ENCODE data around the gene OBP2B.
A peak's percentile ranks its signal among the peaks of the same experiment; 100 is the strongest.

The OBP2B gene

DNA sequence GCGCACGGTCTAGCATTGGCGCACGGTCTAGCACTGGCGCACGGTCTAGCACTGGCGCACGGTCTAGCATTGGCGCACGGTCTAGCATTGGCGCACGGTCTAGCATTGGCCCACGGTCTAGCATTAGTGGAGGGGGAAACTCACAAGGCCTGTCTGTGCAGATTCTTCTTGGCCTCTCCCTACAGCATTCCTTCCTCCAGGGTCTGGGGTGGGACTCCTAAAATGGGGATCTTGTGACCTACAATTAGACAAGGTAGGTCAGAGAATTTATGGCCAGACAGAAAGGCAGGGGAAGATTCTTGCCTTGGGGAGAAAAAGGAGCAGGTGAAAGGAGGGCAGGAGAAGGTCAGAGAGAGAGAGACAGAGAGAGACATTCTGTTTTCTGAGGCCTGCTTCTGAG lies 39.9 kb downstream of the OBP2B start:
- Histone ChIP-seq H3K4ac (ENCODE audit: low read depth in 1 of 2, low read length in 2 of 2) (peak overlapping the region in 1 of 2 experiments; percentile 67), H2BK120ac (ENCODE audit: low read depth, low read length) (no peak overlapping the region), H3K36me3 (ENCODE audit: control insufficient read depth in 1 of 2, insufficient read depth in 2 of 2, low read depth in 1 of 2, low read length in 2 of 2) (no peaks in the 10 kb centered on the region), H3K9me3 (ENCODE audit: control insufficient read depth, low read length) (no peaks in the 10 kb centered on the region), H2BK5ac (ENCODE audit: low read depth, low read length, poor library complexity, severe bottlenecking) (no peak overlapping the region), H2AFZ (ENCODE audit: low read depth, low read length) (no peak overlapping the region), H3K4me3 (ENCODE audit: insufficient read depth in 1 of 2, low read depth in 1 of 2, low read length in 2 of 2) (no peak overlapping the region), H3K4me2 (ENCODE audit: low read length, poor library complexity, severe bottlenecking) (no peak overlapping the region), H2BK12ac (ENCODE audit: low read length in 2 of 2) (peak overlapping the region in 1 of 2 experiments; percentile 28), H4K8ac (ENCODE audit: low read length) (no peak overlapping the region), H3K27ac (ENCODE audit: low read length, poor library complexity, severe bottlenecking) (no peak overlapping the region), H3K4me1 (ENCODE audit: control insufficient read depth, insufficient read depth, low read depth, low read length) (peaks cover 10% of the 10 kb centered on the region), H3K14ac (ENCODE audit: low read length in 2 of 2) (no peak overlapping the region), H3K23ac (ENCODE audit: low read length in 2 of 2) (no peak overlapping the region), H2AK5ac (ENCODE audit: low read length, severe bottlenecking) (no peak overlapping the region), H3K79me1 (replicated peaks; ENCODE audit: low read length, poor library complexity, severe bottlenecking) (no peaks in the 10 kb centered on the region), H2BK15ac (ENCODE audit: low read depth, poor library complexity, severe bottlenecking) (no peak overlapping the region), H3K18ac (ENCODE audit: low read depth in 1 of 2, low read length in 2 of 2) (no peak overlapping the region), H3K27me3 (ENCODE audit: control insufficient read depth in 1 of 2, insufficient read depth in 1 of 2, low read length in 2 of 2) (peaks cover 21 to 50% of the 10 kb centered on the region in 2 experiments), H4K91ac (ENCODE audit: low read length) (peak overlapping the region; percentile 82), H3K9ac (ENCODE audit: low read length) (no peak overlapping the region)
- no peak for DNase-seq
- 95% methylated on average over 13 of the region's 13 CpGs for WGBS

DNA sequence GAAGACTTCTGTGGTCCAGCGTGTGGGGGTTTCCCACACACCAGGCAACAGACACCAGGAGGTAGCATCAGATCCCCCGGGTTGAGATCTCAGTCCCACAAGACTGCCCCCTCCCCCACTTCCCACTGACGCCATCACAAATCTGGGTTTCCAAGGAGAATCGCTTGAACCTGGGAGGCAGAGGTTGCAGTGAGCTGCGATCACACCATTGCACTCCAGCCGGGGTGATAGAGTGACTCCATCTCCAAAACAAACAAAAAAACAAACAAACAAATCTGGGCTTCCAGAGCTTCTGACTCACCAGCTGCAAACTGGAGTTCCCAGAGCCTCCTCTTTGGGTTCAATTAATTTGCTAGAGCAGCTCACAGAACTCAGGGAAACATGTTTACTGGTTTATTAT lies 40.6 kb downstream of the OBP2B start:
- H3K79me1 ChIP-seq (replicated peaks; ENCODE audit: low read length, poor library complexity, severe bottlenecking): no peaks in the 10 kb centered on the region
- peaks cover 16% of the 10 kb centered on the region for H3K4me1 ChIP-seq (ENCODE audit: control insufficient read depth, insufficient read depth, low read depth, low read length)

DNA sequence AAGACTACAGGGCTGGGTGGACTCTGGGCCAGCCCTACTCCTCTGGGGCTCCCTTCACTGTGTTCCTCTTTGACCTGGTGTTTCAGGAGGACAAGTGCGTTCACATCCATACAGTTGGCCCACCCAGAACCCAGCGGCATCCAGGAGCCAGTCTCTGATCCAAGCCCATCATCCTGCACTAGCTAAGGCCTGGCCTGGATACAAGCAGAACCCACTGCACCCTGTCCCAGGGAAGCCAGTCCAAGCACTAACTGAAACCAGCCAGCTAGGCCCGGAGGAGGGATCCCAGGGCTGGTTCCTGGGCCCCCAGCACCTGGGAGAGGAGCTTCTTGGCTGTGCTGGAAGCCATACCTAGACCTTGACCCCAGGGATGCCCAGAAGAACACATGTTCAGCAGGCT lies 41.3 kb downstream of the OBP2B start:
- Histone ChIP-seq H3K4me1 (ENCODE audit: control insufficient read depth, insufficient read depth, low read depth, low read length) (peaks cover 22% of the 10 kb centered on the region), H3K36me3 (ENCODE audit: control insufficient read depth in 1 of 2, insufficient read depth in 2 of 2, low read depth in 1 of 2, low read length in 2 of 2) (no peaks in the 10 kb centered on the region), H3K4ac (ENCODE audit: low read depth in 1 of 2, low read length in 2 of 2) (no peak overlapping the region), H3K27me3 (ENCODE audit: control insufficient read depth in 1 of 2, insufficient read depth in 1 of 2, low read length in 2 of 2) (peaks cover 12 to 50% of the 10 kb centered on the region in 2 experiments), H3K18ac (ENCODE audit: low read depth in 1 of 2, low read length in 2 of 2) (peak overlapping the region; percentile 5 to 41), H3K79me1 (replicated peaks; ENCODE audit: low read length, poor library complexity, severe bottlenecking) (peaks cover 1% of the 10 kb centered on the region), H2AFZ (ENCODE audit: low read depth, low read length) (no peak overlapping the region), H2AK5ac (ENCODE audit: low read length, severe bottlenecking) (no peak overlapping the region), H3K4me3 (ENCODE audit: insufficient read depth in 1 of 2, low read depth in 1 of 2, low read length in 2 of 2) (no peak overlapping the region), H2BK12ac (ENCODE audit: low read length in 2 of 2) (peak overlapping the region in 1 of 2 experiments; percentile 45), H3K23ac (ENCODE audit: low read length in 2 of 2) (no peak overlapping the region), H3K9ac (ENCODE audit: low read length) (no peak overlapping the region), H2BK15ac (ENCODE audit: low read depth, poor library complexity, severe bottlenecking) (no peak overlapping the region), H3K4me2 (ENCODE audit: low read length, poor library complexity, severe bottlenecking) (no peak overlapping the region), H3K9me3 (ENCODE audit: control insufficient read depth, low read length) (no peaks in the 10 kb centered on the region), H4K8ac (ENCODE audit: low read length) (no peak overlapping the region), H4K91ac (ENCODE audit: low read length) (no peak overlapping the region), H3K27ac (ENCODE audit: low read length, poor library complexity, severe bottlenecking) (no peak overlapping the region), H2BK5ac (ENCODE audit: low read depth, low read length, poor library complexity, severe bottlenecking) (no peak overlapping the region), H2BK120ac (ENCODE audit: low read depth, low read length) (no peak overlapping the region), H3K14ac (ENCODE audit: low read length in 2 of 2) (no peak overlapping the region)
- no peak for DNase-seq
- 97% methylated on average over 3 of the region's 3 CpGs for WGBS

More for the DNA sequence above, 40.6 kb downstream of the OBP2B start:
- H2BK5ac ChIP-seq (ENCODE audit: low read depth, low read length, poor library complexity, severe bottlenecking): no peak overlapping the region
- H3K4me3 ChIP-seq (ENCODE audit: insufficient read depth in 1 of 2, low read depth in 1 of 2, low read length in 2 of 2): no peak overlapping the region
- no peaks in the 10 kb centered on the region for H3K36me3 ChIP-seq (ENCODE audit: control insufficient read depth in 1 of 2, insufficient read depth in 2 of 2, low read depth in 1 of 2, low read length in 2 of 2)
- H2BK15ac ChIP-seq (ENCODE audit: low read depth, poor library complexity, severe bottlenecking): no peak overlapping the region
- 17% methylated on average over 6 of the region's 6 CpGs for WGBS
- H3K4ac ChIP-seq (ENCODE audit: low read depth in 1 of 2, low read length in 2 of 2): no peak overlapping the region
- peaks cover 16 to 48% of the 10 kb centered on the region in 2 experiments for H3K27me3 ChIP-seq (ENCODE audit: control insufficient read depth in 1 of 2, insufficient read depth in 1 of 2, low read length in 2 of 2)
- H2AFZ ChIP-seq (ENCODE audit: low read depth, low read length): no peak overlapping the region
- no peak overlapping the region for H2AK5ac ChIP-seq (ENCODE audit: low read length, severe bottlenecking)
- no peak overlapping the region for H3K14ac ChIP-seq (ENCODE audit: low read length in 2 of 2)
- H3K23ac ChIP-seq (ENCODE audit: low read length in 2 of 2): no peak overlapping the region
- H4K8ac ChIP-seq (ENCODE audit: low read length): no peak overlapping the region
- no peak overlapping the region for H3K9ac ChIP-seq (ENCODE audit: low read length)
- H3K9me3 ChIP-seq (ENCODE audit: control insufficient read depth, low read length): no peaks in the 10 kb centered on the region
- no peak overlapping the region for H3K27ac ChIP-seq (ENCODE audit: low read length, poor library complexity, severe bottlenecking)
- DNase-seq: peak; percentile 94
- no peak overlapping the region for H3K18ac ChIP-seq (ENCODE audit: low read depth in 1 of 2, low read length in 2 of 2)
- H4K91ac ChIP-seq (ENCODE audit: low read length): no peak overlapping the region
- no peak overlapping the region for H2BK12ac ChIP-seq (ENCODE audit: low read length in 2 of 2)
- H2BK120ac ChIP-seq (ENCODE audit: low read depth, low read length): no peak overlapping the region
- no peak overlapping the region for H3K4me2 ChIP-seq (ENCODE audit: low read length, poor library complexity, severe bottlenecking)

DNA sequence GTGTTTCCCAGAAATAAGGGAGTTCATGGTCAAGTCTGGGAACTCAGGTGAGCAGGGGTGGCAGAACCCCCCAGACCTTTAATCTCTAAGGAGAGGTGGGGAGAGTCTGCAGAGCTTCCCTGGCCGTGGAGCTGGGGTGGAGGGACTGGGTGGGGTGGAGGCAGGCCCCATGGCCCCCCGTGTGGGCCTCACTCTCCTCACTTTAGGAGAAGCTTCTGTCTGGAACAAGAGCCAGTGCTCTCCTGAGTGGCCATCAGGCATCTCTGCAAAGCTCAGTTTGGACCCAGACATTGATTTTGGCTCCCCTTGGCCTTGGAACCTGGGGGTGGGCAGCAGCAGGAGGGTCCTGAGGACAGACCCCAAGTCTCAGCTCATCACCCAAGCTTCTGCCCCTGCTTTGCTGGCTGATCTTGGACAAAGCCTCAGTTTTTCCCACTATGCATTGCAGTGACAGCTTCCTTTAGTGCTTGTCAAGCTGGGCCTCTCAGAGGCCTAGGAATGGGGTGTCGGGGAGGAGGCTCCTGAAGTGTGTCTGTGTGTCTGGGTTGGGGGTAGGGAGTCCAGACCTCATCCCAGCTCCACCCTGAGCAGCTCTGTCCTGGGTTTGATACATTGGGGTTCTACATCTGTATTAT lies 41.8 kb downstream of the OBP2B start:
- H3K36me3 ChIP-seq (ENCODE audit: control insufficient read depth in 1 of 2, insufficient read depth in 2 of 2, low read depth in 1 of 2, low read length in 2 of 2): no peaks in the 10 kb centered on the region
- H2AFZ ChIP-seq (ENCODE audit: low read depth, low read length): no peak overlapping the region
- no peak overlapping the region for H3K4ac ChIP-seq (ENCODE audit: low read depth in 1 of 2, low read length in 2 of 2)
- DNase-seq: no peak
- H3K23ac ChIP-seq (ENCODE audit: low read length in 2 of 2): no peak overlapping the region
- peak overlapping the region; percentile 5 to 30 for H3K18ac ChIP-seq (ENCODE audit: low read depth in 1 of 2, low read length in 2 of 2)
- H3K27ac ChIP-seq (ENCODE audit: low read length, poor library complexity, severe bottlenecking): no peak overlapping the region
- H4K91ac ChIP-seq (ENCODE audit: low read length): no peak overlapping the region
- H2BK5ac ChIP-seq (ENCODE audit: low read depth, low read length, poor library complexity, severe bottlenecking): no peak overlapping the region
- no peak overlapping the region for H3K14ac ChIP-seq (ENCODE audit: low read length in 2 of 2)
- peaks cover 12 to 55% of the 10 kb centered on the region in 2 experiments for H3K27me3 ChIP-seq (ENCODE audit: control insufficient read depth in 1 of 2, insufficient read depth in 1 of 2, low read length in 2 of 2)
- no peak overlapping the region for H2AK5ac ChIP-seq (ENCODE audit: low read length, severe bottlenecking)
- no peak overlapping the region for H3K9ac ChIP-seq (ENCODE audit: low read length)
- peaks cover 1% of the 10 kb centered on the region for H3K79me1 ChIP-seq (replicated peaks; ENCODE audit: low read length, poor library complexity, severe bottlenecking)
- 78% methylated on average over 3 of the region's 3 CpGs for WGBS
- no peaks in the 10 kb centered on the region for H3K9me3 ChIP-seq (ENCODE audit: control insufficient read depth, low read length)
- no peak overlapping the region for H2BK12ac ChIP-seq (ENCODE audit: low read length in 2 of 2)
- no peak overlapping the region for H3K4me3 ChIP-seq (ENCODE audit: insufficient read depth in 1 of 2, low read depth in 1 of 2, low read length in 2 of 2)
- H2BK15ac ChIP-seq (ENCODE audit: low read depth, poor library complexity, severe bottlenecking): no peak overlapping the region
- H4K8ac ChIP-seq (ENCODE audit: low read length): no peak overlapping the region
- H3K4me2 ChIP-seq (ENCODE audit: low read length, poor library complexity, severe bottlenecking): no peak overlapping the region
- peak overlapping the region; percentile 52 for H2BK120ac ChIP-seq (ENCODE audit: low read depth, low read length)
- peaks cover 26% of the 10 kb centered on the region for H3K4me1 ChIP-seq (ENCODE audit: control insufficient read depth, insufficient read depth, low read depth, low read length)
